ENCODE results near the gene DBNDD2.
A peak's percentile ranks its signal among the peaks of the same experiment; 100 is the strongest.

Gene DBNDD2

DNA sequence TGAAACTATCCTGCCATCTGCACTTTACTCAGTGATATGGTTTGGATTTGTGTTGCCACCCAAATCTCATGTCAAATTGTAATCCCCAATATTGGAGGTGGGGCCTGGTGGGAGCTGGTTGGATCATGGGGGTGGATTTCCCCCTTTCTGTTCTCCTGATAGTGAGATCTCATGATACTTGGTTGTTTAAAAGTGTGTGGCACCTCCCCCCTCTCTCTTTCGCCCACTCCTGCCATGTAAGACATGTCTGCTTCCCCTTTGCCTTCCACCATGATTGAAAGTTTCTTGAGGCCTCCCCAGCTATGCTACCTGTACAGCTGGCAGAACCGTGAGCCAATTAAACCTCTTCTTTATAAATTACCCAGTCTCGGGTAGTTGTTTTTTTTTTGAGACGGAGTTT is 25.9 kb downstream of the DBNDD2 start:
- TF ChIP-seq, protein P1, sequence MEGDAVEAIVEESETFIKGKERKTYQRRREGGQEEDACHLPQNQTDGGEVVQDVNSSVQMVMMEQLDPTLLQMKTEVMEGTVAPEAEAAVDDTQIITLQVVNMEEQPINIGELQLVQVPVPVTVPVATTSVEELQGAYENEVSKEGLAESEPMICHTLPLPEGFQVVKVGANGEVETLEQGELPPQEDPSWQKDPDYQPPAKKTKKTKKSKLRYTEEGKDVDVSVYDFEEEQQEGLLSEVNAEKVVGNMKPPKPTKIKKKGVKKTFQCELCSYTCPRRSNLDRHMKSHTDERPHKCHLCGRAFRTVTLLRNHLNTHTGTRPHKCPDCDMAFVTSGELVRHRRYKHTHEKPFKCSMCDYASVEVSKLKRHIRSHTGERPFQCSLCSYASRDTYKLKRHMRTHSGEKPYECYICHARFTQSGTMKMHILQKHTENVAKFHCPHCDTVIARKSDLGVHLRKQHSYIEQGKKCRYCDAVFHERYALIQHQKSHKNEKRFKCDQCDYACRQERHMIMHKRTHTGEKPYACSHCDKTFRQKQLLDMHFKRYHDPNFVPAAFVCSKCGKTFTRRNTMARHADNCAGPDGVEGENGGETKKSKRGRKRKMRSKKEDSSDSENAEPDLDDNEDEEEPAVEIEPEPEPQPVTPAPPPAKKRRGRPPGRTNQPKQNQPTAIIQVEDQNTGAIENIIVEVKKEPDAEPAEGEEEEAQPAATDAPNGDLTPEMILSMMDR (IDR thresholded peaks at IDR 0.05), result no peak

DNA sequence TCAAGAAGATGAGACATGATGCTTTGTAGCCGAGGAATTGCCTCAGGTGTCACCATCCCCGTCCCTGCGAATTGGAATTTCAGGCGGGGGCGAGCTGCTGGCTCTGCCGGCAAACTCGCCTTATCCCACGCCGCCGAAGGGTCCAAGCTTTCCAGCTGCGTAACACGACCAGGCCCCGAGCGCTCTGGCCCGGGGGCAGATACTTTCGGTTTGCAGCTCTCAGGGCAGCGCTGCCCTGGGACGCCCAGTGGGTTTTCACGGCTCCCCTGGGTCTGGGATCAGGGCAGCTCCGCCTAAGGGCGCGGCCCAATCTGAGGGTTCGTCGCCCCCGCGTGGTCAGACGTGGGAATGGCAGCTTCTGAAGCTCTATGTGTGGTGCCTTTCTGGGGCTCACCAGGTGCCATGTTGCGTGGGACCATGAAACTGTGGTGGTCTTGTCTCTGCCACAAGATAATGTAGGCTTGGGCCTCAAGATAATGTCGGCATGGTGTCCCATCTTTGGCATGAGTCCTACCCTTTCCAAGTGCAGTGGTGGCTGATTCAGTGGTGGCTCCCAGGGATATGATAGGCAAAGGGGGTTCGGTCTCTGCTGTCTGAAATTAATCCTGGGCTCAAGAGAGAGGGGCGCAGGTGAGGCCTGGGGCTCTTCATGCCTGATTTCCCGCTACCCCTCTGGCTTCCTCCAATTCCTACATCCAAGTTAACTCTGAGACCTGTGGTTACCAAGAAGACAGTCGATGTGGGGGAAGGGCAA is 28.8 kb downstream of the DBNDD2 start:
- TF ChIP-seq, protein P1 (IDR thresholded peaks at IDR 0.05), result peak; percentile 95

DNA sequence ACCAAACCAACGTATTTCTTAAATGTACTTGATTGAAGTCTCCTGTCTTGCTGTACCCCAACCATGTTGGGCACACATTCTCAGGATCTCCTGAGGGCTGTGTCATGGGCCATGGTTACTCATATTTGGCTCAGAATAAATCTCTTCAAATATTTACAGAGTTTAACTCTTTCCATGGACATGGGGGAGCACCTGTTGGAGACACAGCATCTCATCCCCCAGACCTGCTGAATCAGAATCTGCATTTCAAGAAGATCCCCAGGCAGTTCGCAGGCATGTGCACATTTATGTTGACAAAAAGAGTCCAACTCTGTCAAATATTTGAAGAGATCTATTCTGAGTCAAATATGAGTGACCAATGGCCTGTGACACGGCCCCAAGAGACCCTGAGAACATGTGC is 32.3 kb downstream of the DBNDD2 start:
- TF ChIP-seq, protein P1 (IDR thresholded peaks at IDR 0.05), result no peak

DNA sequence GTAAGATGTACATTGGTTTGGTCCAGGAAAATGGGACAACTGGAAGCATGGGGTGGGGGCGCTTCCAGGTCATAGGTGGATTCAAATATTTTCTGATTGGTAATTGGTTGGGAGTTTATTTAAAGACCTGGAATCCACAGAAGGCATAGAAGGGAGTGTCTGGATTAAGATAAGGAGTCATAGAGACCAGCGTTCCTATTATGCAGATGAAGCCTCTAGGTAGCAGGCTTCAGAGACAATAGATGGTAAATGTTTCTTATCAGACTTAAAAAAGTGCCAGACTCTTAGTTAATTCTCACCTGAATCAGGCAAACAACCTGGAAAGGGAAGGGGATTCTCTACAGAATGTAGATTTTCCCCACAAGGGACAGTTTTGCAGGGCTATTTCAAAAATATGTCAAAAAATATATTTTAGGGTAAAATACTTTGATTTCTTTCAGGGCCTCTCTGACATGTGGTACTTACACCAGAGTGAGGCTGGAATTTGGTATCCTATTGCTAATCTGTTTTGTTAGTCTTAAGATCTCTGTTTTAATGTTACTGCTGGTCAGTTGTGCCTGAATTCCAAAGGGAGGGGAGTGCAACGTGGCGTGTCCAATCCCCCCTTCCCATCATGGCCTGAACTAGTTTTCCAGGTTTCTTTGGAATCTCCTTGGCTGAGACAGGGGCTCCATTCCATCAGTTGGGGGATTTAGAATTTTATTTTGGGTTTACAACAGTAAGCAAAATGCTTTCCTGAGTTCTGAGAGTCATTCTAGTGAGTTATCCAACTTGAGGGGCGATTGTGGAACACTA is 33.0 kb downstream of the DBNDD2 start:
- TF ChIP-seq, protein P1 (IDR thresholded peaks at IDR 0.05), result no peak

DNA sequence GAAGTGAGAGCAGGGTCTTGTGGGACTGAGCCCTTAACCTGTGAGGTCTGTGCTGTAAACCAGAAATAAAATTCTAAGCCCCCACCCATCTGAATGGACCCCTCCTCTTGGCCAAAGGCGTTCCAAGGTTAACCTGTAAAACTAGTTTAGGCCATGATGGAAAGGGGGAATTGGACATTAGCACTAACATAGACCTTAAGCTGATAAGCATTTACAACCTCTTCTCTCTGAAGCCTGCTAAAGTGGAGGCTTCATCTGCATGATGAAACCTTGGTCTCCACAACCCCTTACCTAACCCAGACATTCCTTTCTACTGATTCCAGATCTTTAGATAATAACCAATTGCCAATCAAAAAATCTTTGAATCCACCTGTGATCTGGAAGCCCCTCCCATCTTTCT is 33.7 kb downstream of the DBNDD2 start:
- TF ChIP-seq, protein P1 (IDR thresholded peaks at IDR 0.05), result no peak

DNA sequence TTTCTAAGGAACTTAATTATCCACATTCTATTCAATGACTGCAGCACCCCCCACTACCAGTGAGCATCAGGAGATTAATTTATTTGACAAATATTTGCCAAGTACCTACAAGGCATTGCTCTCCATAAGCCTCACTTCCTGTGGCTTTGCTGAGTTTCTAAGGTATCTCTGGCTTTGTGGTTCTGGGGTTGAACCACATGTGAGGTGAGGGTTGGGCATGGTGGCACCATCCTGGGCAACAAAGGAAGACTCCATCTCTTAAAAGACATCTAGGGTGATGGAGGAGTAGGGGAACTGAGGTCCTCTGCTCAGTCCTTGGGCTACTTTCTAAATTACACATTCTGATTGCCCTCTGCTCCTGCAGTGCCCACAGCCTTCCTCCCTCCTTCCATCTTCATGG is 36.0 kb downstream of the DBNDD2 start:
- TF ChIP-seq, protein P1 (IDR thresholded peaks at IDR 0.05), result no peak

DNA sequence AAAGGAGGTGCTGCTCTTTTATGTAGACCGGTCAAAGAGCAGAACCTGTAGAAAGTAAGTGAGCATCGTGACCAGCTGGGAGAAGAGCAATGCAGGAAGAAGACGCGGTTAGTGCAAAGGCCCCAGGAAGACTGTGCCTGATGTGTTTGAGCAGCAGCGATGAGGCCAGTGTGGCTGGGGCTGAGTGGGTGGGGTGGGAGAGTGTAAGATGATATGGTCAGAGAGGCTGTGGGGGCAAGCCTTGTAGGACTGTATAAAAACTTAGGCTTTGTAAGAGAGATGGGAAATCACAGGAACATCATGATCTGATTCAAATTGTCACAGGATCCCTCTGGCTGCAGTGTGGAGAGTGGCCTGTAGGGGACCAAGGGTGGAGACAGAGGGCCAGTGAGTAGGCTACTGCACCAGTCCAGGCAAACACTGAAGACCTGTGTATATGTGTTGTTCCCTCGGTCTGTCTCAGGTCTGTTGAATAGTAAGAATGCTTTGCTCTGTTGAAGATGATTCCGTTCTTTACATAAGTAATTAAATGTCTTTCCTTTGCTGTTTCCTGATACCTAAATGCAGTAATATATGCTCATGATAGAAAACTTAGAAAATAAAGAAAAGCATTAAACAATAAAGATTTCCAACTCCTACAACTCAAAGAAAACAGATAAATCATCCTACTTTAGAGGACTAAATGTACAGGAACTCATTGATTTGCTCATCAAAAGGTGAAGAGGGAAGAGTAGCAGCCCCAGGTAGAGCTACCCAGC is 37.9 kb downstream of the DBNDD2 start:
- TF ChIP-seq, protein P1 (IDR thresholded peaks at IDR 0.05), result peak; percentile 39; the same call in 1 of the 2 replicates

All from LNCAP (cell line).